CD4-positive, alpha-beta T cell treated with Interleukin-4 for 1 hour (primary cell): ENCODE data around the gene GRID1.

ENCODE experiments used
- DNase-seq, 2 donors: peaks; one replicate each; pipeline ENCODE4 v3.0.0-alpha.2; 2020 to 2022

The GRID1 gene

GRCh38 chr10:86368046-86368445 lies 1.5 kb upstream of the GRID1 start:
- DNase-seq: no peak

DNA sequence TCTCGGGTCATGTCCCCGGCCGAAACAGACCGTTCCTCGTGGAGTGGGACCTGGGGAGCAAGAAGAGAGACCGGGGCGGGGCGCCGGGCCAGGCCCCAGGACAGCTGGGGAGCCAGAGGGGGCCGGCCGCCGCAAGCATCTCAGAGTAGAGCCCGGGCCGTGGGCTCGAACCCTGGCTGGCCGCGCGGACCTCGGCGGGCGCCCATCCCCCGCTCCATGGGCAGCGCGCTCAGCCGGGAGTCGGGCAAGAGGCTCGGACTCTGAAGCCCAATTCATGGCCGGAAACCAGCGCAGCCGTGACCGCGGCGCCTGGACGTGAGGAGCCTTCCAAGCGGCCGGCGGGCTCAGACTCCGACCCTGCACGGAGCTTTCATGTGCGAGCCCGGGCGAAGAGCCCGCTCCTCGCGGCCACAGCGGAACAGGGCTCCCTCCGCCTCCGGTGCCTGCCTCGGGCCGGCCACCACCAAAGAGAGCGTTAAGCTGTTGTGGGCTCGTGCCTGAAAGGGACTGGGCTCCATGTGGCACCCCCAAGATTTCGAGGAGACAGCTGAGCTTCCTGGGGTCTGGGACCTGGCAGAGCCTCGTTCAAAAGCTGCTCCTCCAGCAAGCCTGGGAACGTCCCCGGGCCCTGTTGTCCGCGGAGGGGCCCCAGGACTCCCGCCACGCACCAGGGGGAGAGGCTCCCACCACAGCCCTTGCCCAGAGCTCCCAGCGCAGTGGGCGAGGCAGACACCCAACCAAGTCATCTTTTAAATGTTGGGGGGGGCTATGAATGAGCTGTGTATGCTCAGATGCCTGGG lies 757 bp upstream of the GRID1 start:
- DNase-seq: no peak

- no peak for DNase-seq
These were observed 232 bp upstream of the GRID1 start for GRCh38 chr10:86366902-86367151.

GRCh38 chr10:86365346-86366032 lies 1.1 kb downstream of the GRID1 start:
- DNase-seq: no peak

GRCh38 chr10:86364491-86365345 lies 1.9 kb downstream of the GRID1 start:
- no peak for DNase-seq

DNA sequence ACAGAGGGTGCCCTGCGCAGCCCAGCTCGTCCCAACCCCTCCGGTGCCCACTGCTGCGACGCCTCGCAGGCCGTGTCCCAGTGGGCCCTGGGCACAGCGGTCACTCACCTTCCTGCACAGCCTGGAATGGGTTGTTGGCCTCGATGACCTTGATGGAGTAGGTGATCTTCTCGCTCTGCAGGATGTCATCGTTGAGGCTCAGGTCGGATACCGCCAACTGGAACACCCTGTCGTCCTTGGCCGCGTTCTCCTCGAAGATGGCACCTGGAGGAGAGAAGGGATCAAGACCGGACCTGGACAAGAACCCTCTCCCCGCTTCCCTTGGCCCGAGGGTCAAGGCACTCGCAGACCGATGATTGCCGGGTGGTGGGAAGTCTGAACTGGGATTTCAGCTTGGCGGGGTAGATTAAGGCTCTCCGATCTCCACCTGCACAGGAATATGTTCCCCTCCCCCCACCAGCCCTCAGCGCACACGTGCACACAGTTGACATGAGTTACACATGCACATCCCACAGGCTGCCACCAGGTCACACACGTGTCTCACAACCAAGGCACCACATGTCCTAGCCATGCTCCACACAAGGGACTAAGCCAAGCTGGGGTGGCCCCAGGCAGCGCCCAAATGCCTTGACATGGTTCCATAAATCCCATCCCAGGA lies 2.6 kb downstream of the GRID1 start:
- no peak for DNase-seq

DNA sequence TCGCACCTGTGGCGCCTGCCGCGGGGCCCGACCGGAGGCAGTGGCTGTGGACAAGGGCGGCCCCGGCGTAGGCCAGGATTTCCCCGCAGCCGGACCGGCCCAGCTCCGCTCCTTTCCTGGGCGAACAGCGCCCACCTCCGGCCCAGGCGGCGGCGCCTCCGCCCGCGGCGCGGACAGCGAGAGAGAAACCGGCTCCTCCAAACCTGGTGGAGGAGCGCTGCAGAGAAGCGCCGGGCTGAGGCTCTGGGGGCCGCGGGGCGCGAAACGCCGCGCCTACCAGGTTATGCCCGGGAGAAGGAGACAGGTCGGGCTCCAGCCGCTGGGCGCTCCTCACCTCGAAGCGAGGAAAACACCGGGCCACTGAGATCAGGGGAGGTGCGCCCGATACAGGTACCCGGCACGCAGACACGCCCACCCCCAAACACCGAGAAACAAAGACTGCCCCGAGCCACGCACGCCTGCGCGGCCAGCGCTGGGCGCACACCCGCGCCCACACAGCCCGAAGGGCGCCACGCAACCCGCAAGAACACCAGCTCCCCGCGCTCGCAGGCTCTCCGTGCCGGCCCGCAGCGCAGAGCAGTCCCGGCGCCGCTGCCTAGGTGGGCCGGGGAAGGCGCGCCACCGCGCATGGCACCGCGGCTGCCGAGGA lies 3.3 kb downstream of the GRID1 start:
- no peak for DNase-seq

DNA sequence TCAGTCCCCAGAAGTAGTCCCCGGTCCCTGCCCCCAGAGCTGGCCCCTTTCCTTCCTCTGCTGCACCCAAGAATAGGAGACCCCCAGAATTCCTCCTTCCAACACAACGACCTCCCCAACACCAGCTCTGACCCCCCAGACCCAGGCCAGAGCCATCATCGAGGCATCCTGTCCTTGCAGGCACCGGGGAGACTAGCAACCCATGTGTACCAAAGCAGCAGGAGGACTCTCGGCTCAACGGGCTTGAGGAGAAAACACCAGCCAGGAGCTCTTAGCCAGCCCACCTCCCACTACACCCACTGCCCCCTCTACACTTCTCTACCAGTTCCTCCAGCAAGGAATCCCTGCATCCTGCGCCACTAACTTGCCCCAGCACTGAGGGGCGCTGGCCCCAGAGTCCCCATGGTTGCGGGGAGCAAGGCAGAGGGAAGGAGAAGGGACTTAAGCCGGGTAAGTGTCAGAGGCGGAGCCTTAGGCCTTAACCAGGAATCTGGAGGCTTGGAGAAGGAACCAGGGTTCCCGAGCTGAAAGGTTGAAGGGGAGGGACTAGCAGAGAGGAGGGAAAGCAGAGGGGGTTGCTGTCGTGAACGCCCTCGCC lies 3.9 kb downstream of the GRID1 start:
- DNase-seq: no peak

DNA sequence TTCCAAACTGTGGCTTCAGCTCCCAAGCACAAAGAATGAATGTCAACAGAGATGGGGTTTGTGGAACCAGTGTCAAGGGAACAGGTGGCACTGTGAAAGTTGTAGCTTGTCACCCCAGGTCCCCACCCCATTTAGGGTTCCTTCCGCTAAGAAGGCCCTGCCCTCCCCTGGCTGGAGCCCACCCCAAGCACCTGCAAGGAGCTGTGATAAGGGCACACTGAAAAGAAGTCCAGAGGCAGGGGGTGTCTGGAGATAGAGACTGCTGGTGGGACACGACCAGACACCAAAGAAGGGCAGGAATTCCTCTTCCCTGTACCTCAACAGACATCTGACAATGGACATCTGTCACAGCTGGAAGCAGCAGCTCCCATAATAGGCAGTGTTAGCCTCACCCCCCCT lies 4.5 kb downstream of the GRID1 start:
- no peak for DNase-seq

DNA sequence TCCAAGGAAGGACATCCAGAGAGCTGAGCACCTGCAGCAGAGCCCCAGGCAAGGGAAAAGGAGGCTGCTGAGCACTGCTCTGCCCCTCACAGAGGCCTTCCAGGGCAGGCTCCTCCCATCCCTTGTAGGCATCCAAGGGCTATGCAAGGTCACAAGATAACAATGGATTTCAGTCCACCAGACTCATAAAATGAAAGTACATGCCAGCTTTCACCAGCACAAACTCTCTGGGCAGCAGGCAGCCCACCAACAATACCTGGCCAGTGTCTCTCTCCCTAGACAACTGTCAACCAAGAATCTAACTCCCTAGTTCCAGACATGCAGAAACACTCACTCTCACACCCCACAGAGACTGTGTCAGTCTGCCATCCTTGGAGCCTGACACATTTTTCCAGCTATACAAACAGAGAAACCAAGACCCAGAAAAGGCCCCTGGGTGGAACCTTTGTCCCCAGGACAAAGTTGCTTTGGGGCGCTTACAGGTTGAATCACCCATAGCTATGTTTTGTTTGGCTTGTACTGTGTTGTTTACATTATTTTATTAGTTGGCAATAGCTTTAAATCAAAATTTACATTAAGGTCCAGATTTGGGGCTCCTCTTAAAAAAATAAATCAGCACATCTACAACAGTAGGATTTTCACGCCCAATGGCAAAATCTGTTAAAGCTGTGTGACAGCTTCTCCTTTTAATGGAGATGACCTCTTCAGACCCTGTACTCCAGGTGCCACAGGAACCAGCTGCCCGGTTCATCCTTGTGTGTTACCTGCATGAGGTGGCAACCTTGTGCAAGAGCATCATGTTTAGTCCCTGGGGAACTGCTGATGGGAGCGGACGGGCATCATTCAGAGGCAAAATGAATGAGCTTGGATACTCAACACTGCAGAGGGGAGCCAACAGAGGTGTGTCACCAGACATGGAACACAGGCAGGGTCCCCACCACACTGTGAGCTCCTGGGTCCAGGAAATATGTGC lies 5.2 kb downstream of the GRID1 start:
- DNase-seq: no peak

- no peak for DNase-seq
These were observed 5.9 kb downstream of the GRID1 start for GRCh38 chr10:86360657-86361056.

GRCh38 chr10:86359954-86360353 lies 6.6 kb downstream of the GRID1 start:
- no peak for DNase-seq

DNA sequence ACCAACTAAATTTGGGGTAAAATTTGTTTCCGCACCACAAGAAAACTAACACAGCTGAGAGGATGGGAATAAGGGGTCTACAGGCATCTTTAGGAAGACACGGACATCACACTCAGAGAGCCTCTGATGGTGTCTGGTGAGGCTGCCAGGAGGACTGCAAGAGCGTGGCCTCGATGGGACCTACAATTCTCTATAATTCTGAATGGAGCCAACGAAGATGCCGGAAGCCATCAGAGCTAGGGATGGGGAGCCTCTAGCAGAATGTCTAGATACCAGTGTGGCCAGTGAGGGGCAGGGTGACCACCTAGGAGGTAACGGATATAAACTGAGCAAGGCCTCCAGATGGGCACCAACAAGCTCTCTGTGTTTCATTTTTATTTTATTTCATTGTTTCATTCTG lies 7.5 kb downstream of the GRID1 start:
- no peak for DNase-seq

DNA sequence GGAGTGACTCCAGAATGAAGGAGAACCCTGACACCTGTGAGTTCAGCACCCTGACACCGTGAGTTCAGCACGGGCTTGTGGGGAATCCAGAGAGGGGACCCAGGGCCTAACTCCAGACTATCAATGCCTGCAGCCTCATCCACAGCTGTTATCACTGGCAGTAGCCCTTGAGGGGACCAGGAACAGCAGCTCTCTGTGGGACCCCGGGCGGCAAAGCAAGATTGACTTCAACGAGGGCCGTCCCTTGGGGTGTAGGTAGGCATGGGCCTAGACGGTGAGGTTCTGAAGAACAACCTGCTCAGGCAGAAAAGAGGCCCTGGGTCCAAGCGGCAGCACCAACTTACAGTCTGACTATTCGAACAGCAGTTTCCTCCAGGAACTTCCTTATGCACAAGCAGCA lies 8.9 kb downstream of the GRID1 start:
- no peak for DNase-seq

GRCh38 chr10:86357041-86357440 lies 9.6 kb downstream of the GRID1 start:
- DNase-seq: no peak

- no peak for DNase-seq
These were observed 10.3 kb downstream of the GRID1 start for GRCh38 chr10:86356296-86356695.

DNA sequence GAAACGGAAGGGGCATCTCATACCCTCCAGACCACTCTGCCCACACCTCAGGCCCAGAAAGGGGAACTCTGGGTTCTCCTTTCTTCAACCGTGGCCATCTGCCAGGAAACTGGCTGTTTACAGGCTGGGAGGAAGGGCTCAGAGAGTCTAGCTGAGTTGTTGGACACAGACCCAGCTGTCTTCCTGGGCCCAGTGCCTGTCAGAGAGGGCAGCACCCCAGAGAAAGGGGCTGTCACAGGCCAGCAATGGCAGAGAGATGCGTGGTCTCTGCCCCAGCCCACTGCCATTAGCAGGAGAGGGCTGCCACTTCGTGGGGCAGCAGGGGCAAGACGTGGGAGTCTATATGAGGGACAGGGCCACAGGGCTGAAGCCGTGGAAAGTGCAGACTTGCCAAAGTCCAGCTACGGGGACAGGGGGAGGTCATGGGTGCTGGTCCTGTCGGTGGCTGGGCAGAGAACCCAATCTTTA lies 11.0 kb downstream of the GRID1 start:
- DNase-seq: peak in 1 of 2 donors; percentile 44

GRCh38 chr10:86354761-86355540 lies 11.6 kb downstream of the GRID1 start:
- no peak for DNase-seq

DNA sequence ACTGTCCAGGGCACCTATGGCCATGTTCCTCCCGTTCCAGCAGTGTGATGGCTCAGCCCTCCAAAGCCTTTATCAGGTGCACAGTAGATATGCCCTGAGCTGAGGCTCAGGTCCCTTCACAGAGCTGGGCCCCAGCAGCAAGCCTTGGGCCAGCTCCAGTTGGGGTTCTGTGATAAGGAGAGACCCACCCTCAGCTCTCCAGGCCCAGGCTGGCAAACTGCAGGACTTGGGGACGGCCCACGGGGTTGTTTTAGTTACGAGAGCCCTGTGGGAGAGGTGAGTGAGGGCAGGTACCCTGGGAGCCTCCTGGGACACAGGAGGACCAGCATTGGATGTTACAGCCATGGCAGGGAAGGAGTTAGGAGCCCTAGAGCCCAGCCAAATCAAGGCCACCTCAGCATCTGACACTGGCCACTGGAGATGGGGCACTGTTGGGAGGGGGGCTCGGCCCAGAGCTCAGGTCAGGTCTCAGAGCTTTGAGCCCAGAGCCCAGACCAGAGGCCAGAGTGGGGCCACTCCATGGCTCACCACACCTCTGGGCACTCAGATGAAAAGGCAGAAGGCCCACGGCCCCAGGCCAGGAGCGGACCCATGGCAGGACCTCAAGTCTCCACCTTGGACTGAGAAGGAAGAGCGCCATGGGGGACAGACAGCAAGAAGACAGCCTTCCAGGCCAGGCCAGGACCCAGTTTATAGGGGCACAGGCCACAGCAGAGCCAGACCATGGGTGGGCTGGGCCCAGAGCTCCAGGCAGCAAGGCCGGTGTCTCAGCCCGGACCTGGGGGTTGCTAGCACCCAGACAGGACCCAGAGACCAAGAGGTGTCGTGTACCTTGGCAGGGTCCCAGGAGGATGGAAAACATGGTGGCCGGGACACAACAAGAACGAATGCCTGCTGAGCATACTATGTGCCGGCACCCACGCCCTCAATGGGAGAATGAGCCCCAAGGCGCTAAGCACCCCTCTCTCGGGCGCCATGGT lies 12.8 kb downstream of the GRID1 start:
- DNase-seq: no peak
